Fibroblast of the aortic adventitia (primary cell): Measurements from ENCODE around the gene HAAO. TPM values are rescaled to one million over a fixed set of nuclear protein-coding genes. Genes with fewer than 3 reads are reported as not detected.

Experiments used
- DNase-seq: peaks from one replicate; pipeline ENCODE4 v3.0.0-alpha.2; 2010; ENCODE audit warnings: low read depth
- H3K4me3 ChIP-seq: 2 replicates; pipeline ENCODE4 v1.5.1; 2011; ENCODE audit warnings: low read depth, mild to moderate bottlenecking, control low read depth, low read length, moderate library complexity
- total RNA-seq: library from RNA; depleted of rRNA; stranded (reverse); fragments of >200 nt; gene quantifications from 2 replicates; pipeline ENCODE4 v1.2.3, GENCODE V29; 2012; ENCODE audit warnings: low replicate concordance
- TF ChIP-seq, protein P1 (sequence below): IDR thresholded peaks from 2 replicates; pipeline ENCODE4 v1.5.1; 2011; ENCODE audit warnings: mild to moderate bottlenecking, low read length, control low read depth, inconsistent platforms; ENCODE audit not compliant: insufficient read depth

The HAAO gene
- total RNA-seq, 1 donor, result 0.90 TPM

DNA sequence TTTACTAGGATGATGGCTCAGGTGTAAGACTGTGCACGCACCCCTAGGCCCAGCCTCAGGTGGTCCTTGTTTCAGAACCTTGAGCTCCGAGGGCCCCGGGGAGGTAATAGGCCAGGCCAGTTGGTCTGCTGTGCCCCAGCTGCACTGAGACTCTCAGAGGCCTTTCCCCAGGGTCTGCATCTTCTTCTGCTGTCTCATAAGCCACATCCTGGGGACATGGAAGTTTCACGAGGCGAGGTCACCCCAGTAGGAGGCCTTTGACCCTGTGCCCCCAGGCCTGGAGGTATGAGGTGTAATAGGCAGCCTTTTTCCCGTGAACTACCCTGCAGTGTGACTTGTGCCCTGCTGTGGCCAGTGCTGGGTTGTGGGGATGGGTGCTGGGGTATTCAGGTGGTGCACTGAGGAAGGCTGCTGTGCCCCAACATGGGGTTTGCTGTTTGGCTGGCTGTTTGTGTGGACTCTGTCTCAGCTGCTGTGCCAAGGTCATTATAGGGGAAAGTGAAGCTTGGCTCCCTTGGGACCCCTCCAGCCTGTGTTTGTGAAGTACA is 35.3 kb downstream of the HAAO start:
- no peak overlapping the region for H3K4me3 ChIP-seq
- DNase-seq, result no peak
- TF ChIP-seq, protein P1, sequence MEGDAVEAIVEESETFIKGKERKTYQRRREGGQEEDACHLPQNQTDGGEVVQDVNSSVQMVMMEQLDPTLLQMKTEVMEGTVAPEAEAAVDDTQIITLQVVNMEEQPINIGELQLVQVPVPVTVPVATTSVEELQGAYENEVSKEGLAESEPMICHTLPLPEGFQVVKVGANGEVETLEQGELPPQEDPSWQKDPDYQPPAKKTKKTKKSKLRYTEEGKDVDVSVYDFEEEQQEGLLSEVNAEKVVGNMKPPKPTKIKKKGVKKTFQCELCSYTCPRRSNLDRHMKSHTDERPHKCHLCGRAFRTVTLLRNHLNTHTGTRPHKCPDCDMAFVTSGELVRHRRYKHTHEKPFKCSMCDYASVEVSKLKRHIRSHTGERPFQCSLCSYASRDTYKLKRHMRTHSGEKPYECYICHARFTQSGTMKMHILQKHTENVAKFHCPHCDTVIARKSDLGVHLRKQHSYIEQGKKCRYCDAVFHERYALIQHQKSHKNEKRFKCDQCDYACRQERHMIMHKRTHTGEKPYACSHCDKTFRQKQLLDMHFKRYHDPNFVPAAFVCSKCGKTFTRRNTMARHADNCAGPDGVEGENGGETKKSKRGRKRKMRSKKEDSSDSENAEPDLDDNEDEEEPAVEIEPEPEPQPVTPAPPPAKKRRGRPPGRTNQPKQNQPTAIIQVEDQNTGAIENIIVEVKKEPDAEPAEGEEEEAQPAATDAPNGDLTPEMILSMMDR, result no peak

DNA sequence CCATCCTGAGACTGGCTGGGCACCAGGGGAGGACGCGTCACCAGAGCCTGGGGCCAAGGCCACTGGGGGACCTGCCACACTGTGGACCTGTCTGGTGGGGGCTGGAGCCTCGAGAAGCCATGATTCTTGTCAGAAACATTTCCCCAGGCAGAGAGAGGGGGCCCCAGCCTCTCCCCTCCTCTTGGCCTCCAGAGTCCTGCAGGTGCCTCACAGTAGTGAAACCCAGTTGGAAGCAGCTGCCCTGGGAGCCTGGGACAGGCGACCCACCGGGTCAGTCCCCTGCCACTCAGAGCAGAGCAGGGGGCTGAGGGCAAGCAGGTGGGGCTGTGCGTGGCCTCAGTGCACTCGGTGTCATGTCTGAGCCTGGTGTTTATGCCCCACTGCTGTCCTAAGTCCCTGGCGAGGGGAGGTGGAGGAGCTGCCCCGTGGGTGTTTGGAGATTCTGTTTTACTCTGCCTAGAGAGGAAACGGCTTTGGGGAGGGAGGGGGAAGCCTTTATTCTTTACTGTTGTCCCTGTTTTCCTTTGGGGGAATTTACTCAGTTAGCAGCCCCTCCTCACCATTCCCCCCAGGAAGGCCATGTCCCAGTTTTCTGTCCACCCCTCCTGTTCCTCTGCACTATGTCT is 36.1 kb downstream of the HAAO start:
- H3K4me3 ChIP-seq, result no peak overlapping the region
- no peak for DNase-seq
- TF ChIP-seq, protein P1, result no peak

DNA sequence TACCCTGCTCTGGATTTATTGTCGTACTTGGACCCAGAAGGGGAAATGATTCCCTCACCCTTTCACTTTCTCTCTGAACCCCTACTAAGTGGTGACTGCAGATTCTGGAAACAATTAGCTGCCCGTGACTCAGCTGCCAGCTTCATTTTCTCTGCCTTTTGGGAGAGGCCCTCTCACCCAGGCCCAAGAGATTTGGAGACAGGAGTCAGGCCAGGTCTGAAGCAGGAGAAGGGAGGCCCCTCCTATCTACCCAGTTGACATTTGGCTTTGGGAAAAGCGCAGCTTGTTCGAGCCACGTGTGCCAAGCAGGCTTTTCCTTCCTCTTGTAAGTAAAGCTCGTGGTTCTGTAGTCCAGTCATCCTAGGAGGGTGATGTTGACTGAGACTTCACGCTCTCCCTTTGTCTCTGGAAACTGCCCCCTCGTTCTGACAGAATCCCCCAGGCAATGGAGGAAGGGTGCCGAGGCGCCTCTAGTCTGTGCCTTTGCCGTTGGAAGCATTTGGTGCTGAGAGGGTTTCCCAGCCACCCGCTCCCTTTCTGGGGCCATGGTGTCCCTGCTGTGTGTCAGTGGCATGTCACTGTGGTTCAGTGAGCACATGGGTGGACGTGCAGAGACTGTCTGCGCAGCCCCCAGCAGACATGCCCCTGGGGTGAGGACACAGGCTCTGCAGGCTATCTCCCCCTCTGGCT is 37.0 kb downstream of the HAAO start:
- DNase-seq, result peak; percentile 76
- no peak overlapping the region for H3K4me3 ChIP-seq
- TF ChIP-seq, protein P1, result no peak

DNA sequence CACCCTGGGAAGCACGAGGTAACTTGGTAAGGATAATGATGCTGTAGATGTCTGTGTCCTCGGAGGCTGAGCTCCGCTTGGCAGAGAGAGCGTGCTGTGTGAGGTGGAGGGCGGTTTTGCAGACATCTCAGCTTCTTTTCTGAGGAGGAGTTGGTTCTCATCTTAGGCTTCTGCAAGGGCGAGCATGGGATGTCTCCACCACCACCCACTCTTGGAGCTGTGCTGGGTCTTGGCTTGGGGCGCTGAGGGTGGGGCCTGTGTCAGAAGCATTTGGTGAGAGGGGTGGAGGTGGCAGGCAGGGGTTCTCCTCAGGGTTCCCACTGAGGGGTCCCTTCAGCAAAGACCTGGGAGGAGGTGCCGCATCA is 37.6 kb downstream of the HAAO start:
- TF ChIP-seq, protein P1, result no peak
- H3K4me3 ChIP-seq, result no peak overlapping the region
- peak; percentile 16 for DNase-seq

DNA sequence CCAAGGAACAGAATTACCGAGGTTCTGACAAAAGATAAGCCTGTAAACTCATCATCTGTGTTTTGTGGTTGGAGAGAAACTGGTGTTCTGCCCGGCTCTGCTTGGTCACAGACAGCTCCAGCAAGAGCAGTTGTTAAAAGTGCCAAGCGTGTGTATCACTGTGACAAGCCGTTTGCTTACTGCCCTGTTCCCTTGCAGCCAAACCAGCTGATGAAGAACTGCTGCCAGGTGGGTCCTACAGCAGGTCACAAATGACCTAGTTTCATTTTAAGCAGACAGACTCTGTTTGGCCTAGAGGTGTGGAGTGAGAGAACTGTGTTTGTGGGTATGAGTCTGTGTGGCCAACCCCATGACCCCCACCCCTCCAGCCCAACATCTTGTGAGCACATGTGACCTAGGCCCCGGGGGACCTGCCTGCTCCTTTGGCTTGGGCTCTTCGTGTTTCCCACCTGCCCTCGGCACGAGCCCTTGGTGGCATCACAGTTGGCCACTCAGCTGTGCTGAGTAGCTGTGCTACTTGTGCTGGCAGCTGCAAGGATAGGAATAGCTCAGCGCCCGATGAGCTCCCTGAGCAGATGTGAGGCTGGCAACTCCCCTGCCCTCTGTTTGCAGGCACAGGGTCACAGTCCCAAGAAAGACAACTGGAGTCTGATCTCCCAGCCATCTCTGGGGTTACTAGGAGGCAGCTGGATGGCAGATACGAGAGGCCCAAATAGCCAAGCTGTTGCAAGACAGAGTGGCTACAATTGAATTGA is 38.2 kb downstream of the HAAO start:
- TF ChIP-seq, protein P1, result no peak
- DNase-seq, result peak; percentile 36
- no peak overlapping the region for H3K4me3 ChIP-seq

DNA sequence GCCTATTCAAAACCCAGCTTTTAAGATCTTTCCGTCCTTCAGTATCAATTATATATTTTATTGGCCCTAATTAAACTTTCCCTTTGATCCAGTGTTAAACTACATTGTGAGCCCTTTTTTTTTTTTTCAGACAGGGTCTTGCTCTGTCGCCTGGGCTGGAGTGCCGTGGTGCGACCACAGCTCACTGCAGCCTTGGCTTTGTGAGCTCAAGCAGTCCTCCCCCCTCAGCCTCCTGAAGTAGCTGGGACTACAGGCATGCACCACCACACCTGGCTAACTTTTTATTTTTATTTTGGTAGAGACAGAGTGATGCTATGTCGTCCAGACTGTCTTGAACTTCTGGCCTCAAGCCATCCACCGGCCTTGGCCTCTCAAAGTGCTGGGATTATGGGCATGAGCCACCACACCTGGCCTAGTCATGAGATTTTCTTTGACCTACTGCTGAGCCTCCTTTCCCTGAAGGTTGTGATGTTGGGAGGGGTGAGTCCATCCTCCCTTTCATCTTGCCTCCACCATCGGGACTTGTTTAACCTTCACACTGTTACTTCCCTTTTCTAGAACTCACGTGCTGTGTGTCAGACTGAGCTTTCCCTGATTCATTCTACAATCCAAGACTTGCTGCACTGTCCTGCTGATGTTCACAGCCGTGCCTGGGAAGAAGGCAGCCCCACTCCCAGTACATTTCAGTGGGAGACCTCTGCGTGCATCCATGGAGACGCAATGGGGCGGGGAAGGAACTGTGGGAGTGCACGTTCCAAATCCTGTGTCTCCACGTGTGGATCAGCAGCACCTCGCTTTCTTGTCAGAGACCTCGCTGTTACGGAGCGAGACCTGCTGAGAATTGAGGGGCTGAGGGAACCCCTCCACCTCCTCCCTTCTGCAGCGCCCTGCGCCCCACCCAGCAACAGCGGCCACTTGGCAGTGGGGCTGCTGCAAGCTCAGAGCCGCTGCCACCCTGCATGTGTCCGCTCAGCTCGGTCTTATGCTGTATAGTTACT is 39.3 kb downstream of the HAAO start:
- no peak overlapping the region for H3K4me3 ChIP-seq
- DNase-seq, result no peak
- TF ChIP-seq, protein P1, result no peak
